T47D (cell line): ENCODE measurements around the gene SLC18A2.

Source experiments
- DNase-seq, 2 experiments: peaks; one replicate each; pipeline versions ENCODE4 v3.0.0 to v3.0.0-alpha.2; 2011 to 2012; ENCODE audit warnings: low read depth in 1 of 2, low spot score in 1 of 2
- JUND ChIP-seq: IDR thresholded peaks from 2 replicates; pipeline ENCODE4 v1.6.1; 2012; ENCODE audit warnings: low read depth
- in situ Hi-C: cut with HindIII; loops from 2 replicates; pipeline ENCODE4 v1.10.0; 2016; ENCODE audit warnings: low sequenced_read_pairs, low pct_unique_long_range_greater_than_20kb

SLC18A2 gene

DNA sequence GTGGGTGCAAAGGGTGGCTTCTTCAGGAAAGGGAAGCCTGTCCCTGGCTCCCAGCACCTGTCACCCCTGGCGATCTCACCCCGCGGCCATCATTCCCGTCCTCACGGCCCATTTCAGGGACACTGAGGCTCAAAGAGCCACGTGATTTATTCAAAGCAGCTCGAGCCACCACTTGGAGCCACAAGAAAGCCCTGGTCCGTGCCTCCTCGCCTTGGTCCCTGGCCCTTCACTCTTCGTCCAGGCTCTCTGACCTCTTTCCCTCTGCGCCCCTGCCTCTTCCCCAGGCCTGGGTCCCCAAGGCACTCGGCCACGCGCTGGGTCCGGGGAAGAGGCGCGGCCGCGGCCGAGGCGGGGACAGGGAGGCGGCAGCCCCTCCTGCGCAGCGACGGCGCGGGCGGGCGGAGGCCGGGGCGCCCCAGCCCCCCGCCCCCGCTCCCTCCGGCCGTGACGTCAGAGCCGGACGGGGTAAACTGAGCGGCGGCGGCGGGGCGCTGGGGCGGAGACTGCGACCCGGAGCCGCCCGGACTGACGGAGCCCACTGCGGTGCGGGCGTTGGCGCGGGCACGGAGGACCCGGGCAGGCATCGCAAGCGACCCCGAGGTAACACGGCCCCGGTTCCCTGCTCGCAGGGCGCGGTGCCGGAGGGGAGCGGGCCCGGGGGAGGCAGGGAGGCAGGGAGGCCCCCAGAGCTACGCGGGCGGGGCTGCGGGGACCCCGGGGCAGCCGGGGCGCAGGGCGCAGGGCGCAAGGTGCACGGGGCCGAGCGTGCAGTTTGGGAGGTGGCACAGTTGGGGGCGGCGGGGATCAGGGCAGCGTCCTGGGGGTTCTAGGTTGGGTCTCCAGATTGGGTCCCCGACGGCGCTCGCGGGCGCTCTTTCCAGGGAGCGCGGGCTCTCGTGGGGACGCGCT, at the start of gene SLC18A2:
TSS of gene SLC18A2 (plus strand) at position 494 of the 909 bp plus-strand sequence. CDS start 580 bp downstream, outside the sequence.
- no peak for TF ChIP-seq JUND
- DNase-seq: no peak
- in situ Hi-C loops: no loop called here

DNA sequence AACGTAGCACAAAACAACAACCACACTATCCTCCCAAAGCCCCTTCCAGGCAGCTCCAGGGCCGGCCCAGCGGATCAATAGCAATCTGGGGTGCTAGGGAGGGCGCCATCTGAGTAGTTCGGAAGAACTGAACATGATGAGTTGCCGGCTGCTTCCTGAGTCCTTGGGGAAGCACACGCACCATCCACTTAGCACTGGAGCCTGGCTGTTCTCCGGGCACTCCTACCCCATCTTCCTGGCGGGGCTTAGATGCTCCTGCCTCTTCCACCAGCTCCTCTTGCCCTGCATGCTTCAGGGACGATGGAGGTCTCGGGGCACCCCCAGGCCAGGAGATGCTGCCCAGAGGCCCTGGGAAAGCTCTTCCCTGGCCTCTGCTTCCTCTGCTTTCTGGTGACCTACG, 43.7 kb upstream of the SLC18A2 start, which contains the start of gene KCNK18:
TSS of gene KCNK18 (plus strand) at position 301 of the 400 bp plus-strand sequence. CDS start at position 301, 0 bp downstream.
- no peak for TF ChIP-seq JUND
- in situ Hi-C loops: no loop called here
- DNase-seq: no peak

DNA sequence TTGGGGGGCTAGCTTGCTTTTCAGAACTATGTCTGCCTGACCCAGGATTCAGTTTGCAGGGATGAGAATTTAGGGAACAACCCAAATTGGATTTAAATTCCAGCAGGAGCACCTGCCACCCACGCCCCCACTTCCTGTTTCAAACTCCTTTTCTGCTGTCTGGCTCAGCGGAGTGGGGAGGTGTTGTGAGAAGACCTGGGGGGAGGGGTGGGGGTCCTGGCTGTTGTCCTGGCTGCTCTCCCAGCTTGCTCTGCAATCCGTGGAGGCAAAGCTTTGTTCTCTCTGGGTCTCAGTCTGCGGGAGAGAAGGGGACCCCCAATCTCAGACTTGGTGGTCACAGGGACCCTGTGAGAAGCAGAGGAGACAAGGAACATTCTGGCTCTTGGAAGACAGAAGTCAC, 42.8 kb upstream of the SLC18A2 start:
- no peak for TF ChIP-seq JUND
- no peak for DNase-seq
- in situ Hi-C loops: no loop called here

DNA sequence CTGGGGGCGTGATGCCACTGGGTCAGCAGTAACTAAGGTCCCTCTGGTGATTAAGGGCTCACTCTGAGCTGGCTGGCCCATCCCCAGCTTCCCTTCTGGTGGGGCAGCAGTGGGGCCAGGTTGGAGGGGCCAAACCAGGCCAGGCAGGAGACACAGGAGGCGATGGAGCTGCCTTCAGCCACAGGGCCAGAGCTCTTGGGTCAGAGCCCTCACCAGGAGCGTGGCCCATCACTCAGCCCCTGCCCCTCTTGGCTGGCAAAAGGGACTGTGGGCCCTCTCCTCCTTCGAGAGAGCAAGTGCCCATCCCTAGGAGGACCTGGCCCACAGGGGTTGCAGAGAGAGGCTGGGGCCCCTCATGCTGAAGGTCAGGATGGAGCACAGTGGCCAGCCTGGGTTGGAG, 39.1 kb upstream of the SLC18A2 start:
- DNase-seq: no peak
- in situ Hi-C loops: no loop called here
- no peak for TF ChIP-seq JUND

DNA sequence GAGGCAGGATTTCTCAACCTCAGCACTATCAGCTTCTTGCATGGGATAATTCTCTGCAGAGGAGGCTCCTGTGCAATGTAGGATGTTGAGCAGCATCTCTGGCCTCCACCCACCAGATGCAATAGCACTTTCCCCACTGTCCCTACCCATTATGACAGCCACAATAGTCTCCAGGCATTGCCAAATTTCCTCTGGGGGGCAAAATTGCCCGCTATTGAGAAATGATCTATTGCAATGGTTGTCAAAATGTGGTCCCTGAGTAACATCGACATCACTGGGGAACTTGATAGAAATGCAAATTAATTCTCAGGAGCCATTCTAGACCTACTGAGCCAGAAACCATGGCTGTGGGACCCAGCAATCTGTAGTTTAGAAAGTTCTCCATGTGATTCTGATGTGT, 36.6 kb upstream of the SLC18A2 start:
- no peak for TF ChIP-seq JUND
- in situ Hi-C loops: no loop called here
- no peak for DNase-seq

DNA sequence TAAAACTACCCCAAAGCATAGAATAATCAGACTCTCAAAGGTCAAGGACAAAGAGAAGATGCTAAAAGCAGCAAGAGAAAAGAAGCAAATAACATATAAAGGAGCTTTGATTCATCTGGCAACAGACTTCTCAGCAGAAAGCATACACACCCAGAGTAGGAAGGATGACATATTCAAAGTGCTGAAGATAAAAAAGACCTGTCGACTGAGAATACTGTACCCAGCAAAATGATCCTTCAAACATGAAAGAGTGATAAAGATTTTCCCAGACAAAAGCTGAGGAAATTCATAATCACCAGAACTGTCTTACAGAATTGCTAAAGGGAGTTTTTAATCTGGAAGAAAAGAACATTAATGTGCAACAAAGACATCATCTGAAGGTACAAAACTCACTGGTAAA, 28.7 kb upstream of the SLC18A2 start:
- DNase-seq: no peak
- in situ Hi-C loops: no loop called here
- no peak for TF ChIP-seq JUND

DNA sequence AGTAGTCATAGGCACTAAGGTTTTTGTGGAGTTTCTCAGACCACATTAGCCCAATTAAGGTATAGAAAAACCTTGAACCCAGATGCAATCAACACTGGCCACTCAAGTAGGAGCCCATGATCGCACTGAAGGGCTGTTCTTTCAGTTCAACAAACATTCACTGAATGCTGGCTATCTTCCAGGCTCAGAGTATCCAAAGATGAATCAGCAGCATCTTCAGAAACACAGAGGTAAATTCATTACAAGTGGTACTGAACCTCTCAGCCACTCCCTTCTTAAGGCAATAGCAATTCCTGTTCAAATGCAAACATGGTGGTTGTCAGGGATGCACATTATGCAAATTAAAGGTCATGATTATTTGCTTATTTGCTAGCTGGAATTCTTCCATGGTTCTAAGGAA, 26.5 kb upstream of the SLC18A2 start:
- DNase-seq: no peak
- in situ Hi-C loops: no loop called here
- TF ChIP-seq JUND: no peak

DNA sequence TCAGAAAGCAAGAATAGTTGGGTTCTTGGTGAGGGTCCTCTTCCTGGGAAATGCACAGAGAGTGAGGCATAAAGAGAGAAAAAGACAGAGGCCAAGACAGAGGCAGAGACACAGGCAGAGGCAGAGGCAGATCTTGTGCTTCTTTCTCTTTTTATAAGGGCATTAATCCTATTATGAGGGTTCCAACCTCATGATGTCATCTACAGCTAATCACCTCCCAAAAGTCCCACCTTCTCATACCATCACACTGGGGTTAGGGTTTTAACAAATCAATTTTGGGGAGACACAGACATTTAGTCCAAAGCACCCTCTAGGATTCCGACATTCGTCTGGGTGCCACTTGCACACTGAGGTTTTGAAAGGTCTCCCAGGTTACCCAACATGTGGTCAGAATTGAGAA, 25.8 kb upstream of the SLC18A2 start:
- no peak for DNase-seq
- in situ Hi-C loops: no loop called here
- TF ChIP-seq JUND: no peak

DNA sequence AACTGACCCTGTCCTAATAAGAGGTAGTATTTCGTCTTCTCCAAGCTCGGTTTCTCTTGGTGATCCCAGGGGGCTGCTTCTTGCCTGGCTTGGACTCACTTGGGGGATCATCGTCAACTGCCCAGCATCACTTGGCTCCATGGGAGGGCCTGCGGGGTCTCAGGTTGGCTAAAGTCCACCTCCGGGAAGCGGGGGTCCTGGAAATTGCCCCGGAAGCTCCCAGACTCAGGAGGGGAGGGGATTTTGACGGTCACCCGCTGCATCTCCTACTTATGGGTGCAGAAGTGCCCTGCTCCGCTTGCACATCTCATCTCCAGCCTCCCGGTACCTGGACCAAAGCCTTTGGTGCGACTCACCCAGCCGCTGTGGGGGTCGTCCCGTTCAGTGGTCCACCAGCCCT, 24.9 kb upstream of the SLC18A2 start:
- no peak for DNase-seq
- in situ Hi-C loops: no loop called here
- TF ChIP-seq JUND: no peak

DNA sequence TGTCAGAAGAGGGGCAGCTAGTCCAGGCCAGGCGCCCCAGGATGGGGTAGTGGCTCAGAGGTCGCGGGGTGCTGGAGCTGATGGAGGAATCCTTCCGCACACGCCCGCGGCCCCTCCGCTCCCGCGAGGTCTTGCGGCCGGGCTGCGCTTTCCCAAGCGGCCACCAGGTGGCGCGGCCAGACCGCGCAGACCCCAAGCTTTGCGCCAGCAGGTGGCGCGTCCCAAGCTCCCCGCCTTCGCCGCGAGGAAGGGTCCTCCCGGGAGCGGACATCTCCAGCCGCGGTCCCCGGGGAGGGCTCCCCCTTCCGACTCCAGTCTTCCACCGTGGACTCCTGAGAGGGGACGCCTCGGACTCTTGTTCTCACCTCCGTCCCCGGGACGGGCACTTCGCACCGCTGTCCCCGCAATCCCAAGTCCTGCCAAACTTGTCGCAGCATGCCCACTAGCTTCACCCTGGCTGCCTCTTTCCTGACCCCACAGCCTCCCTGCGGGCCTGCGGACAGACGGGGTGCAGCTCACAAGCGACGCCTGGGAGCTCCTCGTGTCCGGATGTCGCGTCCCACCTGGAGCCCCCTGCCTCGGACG, 24.2 kb upstream of the SLC18A2 start:
- DNase-seq: peak; percentile 55 to 67
- no peak for TF ChIP-seq JUND
- in situ Hi-C loops: no loop called here

DNA sequence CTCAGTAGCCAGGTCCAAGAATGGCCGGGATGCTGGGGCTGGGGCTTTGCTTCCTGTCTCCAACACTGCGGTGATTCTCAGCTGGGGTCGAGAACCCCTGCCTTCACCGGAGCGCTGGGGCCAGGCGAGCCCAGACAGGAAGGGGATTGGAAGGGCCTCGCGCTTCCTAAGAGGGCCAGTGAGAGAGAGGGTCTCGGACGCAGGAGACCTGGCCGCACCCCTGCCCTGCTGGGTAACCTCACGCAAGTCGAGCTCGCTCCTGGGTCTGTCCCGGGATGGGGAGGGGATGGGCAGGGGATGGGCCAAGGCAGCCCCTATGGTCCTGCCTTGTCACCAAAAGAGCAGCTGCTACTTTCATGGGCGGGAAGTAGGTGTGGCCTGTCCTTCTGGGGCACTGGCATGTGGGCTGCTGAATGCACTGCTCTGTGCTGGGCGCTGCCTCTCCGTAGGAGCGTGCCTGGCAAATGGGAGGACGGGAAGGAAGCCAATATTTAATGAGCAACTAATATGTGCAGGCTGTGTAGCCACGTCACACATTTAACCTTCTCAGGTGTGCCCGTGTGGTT, 23.6 kb upstream of the SLC18A2 start:
- TF ChIP-seq JUND: no peak
- DNase-seq: no peak
- in situ Hi-C loops: no loop called here

DNA sequence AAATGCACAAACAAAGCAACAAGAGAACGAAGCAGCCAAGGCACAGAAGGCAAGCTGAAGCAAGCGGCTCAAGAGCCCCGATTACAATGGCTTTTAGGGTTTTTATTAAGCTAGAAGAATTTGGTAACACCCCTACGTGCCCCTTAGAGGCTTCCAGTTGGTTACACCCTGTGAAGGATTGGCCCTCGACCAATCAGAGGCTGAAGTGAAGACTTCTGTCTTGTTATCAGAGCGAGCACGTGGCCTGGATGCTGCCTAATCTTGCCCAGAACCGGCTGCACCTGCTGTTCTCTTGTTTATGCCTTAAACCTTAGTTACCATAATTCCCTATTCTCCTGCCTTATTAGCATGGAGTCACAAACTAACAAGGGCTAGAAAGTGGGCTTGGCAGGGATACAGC, 22.3 kb upstream of the SLC18A2 start:
- no peak for DNase-seq
- no peak for TF ChIP-seq JUND
- in situ Hi-C loops: no loop called here

DNA sequence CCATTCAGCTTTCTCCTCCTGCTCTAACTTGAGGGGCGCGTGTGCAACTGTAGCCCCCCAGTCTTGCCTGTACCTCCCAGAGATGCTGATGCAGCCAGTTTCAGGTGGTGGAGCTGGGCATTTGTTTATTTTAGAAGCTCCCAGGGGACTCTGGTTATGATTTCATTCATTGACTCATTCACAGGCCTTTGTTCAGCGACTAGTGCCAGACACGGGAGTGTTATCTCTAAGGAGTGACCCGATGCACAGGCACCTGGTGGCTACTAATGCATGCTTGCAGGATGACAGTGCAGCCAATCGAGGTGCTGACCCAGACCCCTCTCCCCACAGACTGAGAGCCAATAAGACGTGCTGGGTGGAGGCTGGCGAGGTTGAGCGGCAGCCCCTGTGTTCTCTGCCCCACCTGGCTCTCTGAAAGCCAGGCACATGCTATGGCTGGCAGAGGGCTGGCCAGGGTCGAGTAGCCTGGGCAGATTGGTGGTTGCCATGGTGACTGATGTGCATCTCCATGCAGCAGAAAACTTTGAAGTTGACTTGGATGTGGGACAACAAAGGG, 19.7 kb upstream of the SLC18A2 start:
- in situ Hi-C loops: no loop called here
- no peak for TF ChIP-seq JUND
- no peak for DNase-seq
